ENCODE measurements around the gene ATP2C2. TPM values are rescaled to one million over a fixed set of nuclear protein-coding genes. Genes with fewer than 3 reads are reported as not detected.
A peak's percentile ranks its signal among the peaks of the same experiment; 100 is the strongest.

Gene ATP2C2
- total and polyA plus RNA-seq, 8 donors, result 1.1 to 141 (median 4.2) TPM; not detected in 2

GRCh38 chr16:84478172-84478947, 110.0 kb downstream of the ATP2C2 start:
- Histone ChIP-seq H3K36me3 (peaks cover 15 to 58% (median 57%) of the 10 kb centered on the region in 4 donors), H3K27me3 (no peaks in the 10 kb centered on the region), H3K4me1 (no peaks in the 10 kb centered on the region), H3K4me3 (no peak overlapping the region), H3K9me3 (no peaks in the 10 kb centered on the region), H3K27ac (no peak overlapping the region)
- intact Hi-C loops (cut with DNase I; ENCODE audit: low total_unique reads), result no loop called here
- 76 to 88% (median 87%) methylated on average over 13 of the region's 13 CpGs for WGBS, 5 donors
- TF ChIP-seq POLR2A (IDR thresholded peaks at IDR 0.05) (no peak), POLR2AphosphoS5 (IDR thresholded peaks at IDR 0.05) (no peak), CTCF (IDR thresholded peaks at IDR 0.05) (no peak), EP300 (IDR thresholded peaks at IDR 0.05) (no peak)
- peak in 1 of 2 donors; percentile 14 for DNase-seq

GRCh38 chr16:84479716-84480450, 111.5 kb downstream of the ATP2C2 start:
- TF ChIP-seq POLR2A (IDR thresholded peaks at IDR 0.05), result no peak
- no peak for TF ChIP-seq POLR2AphosphoS5 (IDR thresholded peaks at IDR 0.05)
- TF ChIP-seq EP300 (IDR thresholded peaks at IDR 0.05), result no peak
- no peak for TF ChIP-seq CTCF (IDR thresholded peaks at IDR 0.05)
- WGBS, 5 donors, result 93 to 100% (median 95%) methylated on average over 15 to 16 of the region's 16 CpGs
- Histone ChIP-seq H3K4me3 (no peak overlapping the region), H3K36me3 (peaks cover 16 to 67% (median 65%) of the 10 kb centered on the region in 4 donors), H3K9me3 (no peaks in the 10 kb centered on the region), H3K27ac (no peak overlapping the region), H3K27me3 (no peaks in the 10 kb centered on the region), H3K4me1 (no peaks in the 10 kb centered on the region)
- intact Hi-C loops (cut with DNase I; ENCODE audit: low total_unique reads), result loop anchor here (5.0 kb wide), 1 partner anchor 203 kb away; no protein-coding TSS in a partner anchor
- peak in 1 of 2 donors; percentile 18 for DNase-seq

- no peaks in the 10 kb centered on the region for H3K9me3 ChIP-seq
- intact Hi-C loops (cut with DNase I; ENCODE audit: low total_unique reads), result loop anchor here (5.0 kb wide), 1 partner anchor 204 kb away; no protein-coding TSS in a partner anchor
- no peaks in the 10 kb centered on the region for H3K4me1 ChIP-seq
- TF ChIP-seq POLR2A (IDR thresholded peaks at IDR 0.05), result no peak
- no peak for TF ChIP-seq POLR2AphosphoS5 (IDR thresholded peaks at IDR 0.05)
- TF ChIP-seq CTCF (IDR thresholded peaks at IDR 0.05), result no peak
- no peak for TF ChIP-seq EP300 (IDR thresholded peaks at IDR 0.05)
- no peaks in the 10 kb centered on the region for H3K27me3 ChIP-seq
- H3K36me3 ChIP-seq, result peaks cover 20 to 80% (median 77%) of the 10 kb centered on the region in 4 donors
- H3K4me3 ChIP-seq, result no peak overlapping the region
- whole genome bisulfite sequencing, 5 donors, result 81 to 93% (median 88%) methylated on average over 17 to 26 of the region's 26 CpGs
- DNase-seq, result peak in 1 of 2 donors; percentile 41
- H3K27ac ChIP-seq, result no peak overlapping the region
Observed at GRCh38 chr16:84481051-84481735, 112.9 kb downstream of the ATP2C2 start.
